Measurements from ENCODE around the gene SNX33.
"Not testable (repeated sequence)": the region's sequence is repeated elsewhere in the genome, so short reads cannot be mapped to it uniquely, and the experiment has no call there.

The SNX33 gene

DNA sequence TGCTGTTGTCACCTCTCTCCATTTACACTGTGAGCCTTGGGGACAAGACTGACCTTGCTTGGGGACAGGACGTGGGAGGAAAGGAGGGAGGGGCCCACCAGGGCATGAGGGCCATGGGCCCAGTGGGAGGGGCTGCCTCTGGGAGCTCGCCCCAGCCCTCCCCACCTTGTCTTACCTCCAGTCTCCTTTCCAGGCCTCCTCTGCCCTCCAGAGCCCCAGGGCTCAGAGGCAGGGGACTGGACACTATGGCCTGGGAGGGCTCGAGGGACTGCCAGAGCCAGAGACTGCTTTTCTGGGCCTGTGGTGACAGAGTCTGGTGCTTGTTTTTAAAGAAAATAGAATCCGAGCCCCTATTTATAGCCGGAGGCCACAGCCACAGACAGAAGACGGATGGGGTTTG is 54.7 kb downstream of the SNX33 start:
- no peak overlapping the region for H3K4me3 ChIP-seq (ENCODE audit: low read length)
- TF ChIP-seq, protein P1, sequence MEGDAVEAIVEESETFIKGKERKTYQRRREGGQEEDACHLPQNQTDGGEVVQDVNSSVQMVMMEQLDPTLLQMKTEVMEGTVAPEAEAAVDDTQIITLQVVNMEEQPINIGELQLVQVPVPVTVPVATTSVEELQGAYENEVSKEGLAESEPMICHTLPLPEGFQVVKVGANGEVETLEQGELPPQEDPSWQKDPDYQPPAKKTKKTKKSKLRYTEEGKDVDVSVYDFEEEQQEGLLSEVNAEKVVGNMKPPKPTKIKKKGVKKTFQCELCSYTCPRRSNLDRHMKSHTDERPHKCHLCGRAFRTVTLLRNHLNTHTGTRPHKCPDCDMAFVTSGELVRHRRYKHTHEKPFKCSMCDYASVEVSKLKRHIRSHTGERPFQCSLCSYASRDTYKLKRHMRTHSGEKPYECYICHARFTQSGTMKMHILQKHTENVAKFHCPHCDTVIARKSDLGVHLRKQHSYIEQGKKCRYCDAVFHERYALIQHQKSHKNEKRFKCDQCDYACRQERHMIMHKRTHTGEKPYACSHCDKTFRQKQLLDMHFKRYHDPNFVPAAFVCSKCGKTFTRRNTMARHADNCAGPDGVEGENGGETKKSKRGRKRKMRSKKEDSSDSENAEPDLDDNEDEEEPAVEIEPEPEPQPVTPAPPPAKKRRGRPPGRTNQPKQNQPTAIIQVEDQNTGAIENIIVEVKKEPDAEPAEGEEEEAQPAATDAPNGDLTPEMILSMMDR (conservative IDR thresholded peaks at IDR 0.05; ENCODE audit: low read depth, low read length): no peak
- DNase-seq (ENCODE audit: low read depth): no peak

DNA sequence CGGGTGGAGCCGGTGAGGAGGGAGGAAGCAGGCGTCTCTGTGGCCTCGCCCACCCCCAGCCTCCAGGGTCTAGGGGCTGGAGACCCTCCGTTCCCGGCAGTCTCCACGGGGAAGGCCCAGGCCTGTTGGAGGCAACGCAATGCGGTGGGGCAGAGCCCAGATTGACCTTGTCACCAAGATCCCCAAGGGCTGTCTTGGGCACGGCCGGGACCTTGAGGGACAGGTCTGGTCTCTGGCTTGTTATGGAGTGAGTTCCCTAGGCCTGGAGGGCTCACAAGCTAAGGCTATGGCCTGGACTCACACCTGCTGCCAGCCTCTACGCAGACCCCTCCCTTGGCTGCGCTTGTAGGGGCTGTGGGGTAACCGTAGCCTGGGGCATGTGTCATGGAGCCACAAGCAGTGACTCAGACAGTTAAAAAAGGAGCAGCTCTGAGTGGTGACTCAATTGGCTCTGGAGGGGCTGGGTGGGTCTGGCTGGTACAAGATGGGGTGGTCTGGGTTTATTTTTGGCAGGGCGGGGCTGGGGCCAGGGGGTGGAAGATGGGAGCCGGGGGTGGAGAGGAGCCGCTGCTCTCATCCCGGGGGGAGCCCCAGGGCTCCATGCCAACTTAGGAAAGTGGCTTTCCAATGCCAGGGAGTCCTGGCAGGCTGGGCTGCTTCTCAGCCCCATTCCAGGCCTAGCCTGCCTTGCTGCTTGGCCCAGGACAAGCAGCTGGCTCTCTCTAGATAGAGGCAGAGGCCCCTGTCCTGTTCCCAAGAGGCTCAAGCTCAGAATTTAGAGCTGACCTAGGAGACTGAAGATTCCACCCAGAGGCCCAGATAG is 55.9 kb downstream of the SNX33 start:
- not testable (repeated sequence) for H3K4me3 ChIP-seq (ENCODE audit: low read length); DNase-seq (ENCODE audit: low read depth)

DNA sequence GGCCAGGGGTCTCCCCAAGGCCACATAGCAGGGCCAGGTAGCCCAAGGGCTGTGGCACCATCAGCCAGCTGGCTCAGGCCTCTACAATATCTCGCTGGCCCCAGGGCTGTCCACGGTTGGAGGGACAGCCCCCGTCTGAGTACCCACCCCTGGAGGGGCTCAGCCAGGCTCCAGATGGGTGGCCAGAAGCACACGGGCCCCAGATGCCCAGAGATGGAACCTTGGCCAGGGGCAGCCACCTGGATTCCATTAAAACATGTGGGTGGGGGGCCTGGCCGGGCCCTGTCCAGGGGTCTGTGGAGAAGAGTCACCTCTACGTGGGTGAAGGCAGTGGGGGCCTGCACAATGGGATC is 56.5 kb downstream of the SNX33 start:
- H3K4me3 ChIP-seq (ENCODE audit: low read length): no peak overlapping the region
- TF ChIP-seq, protein P1 (conservative IDR thresholded peaks at IDR 0.05; ENCODE audit: low read depth, low read length): no peak
- no peak for DNase-seq (ENCODE audit: low read depth)

DNA sequence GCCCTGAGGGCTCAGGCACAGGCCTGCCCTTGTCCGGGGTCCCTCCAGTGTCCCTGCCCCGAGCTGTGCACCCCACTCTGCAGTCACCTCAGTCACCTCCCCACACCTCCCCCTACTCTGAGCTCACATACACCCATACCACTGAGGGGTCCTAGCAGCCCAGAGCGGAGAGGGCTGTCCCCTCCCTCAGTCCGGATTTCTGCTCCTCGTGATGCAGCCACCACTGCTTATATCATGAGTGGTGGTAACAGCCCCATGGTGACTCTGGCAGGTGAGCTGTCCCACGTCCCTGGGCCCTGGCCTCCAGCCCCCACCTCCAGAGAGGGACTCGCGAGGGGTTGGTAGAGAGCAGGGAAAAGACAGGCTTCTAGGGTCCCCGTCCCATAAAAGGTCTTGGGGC is 56.9 kb downstream of the SNX33 start:
- DNase-seq (ENCODE audit: low read depth): no peak

DNA sequence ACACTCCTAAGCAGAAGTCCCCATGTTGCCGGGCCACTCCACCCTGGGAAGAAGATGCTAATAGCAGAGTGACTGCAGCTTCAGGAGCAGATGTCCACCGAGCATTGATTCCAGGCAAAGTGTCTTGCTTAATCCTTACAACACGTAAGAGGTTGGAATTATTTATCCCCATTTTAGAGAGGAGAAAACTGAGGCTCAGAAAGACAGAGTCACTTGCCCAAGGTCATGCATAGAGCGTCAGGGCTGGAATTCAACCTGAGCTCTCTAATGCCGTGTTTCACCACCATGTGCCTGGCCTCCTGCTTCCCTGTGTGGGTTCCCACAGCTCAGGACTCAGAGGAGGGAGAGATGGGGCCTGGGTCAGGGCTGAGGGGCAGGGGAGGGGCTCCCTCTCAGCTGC is 57.7 kb downstream of the SNX33 start:
- H3K4me3 ChIP-seq (ENCODE audit: low read length); DNase-seq (ENCODE audit: low read depth): not testable (repeated sequence)

More for the DNA sequence above, 56.9 kb downstream of the SNX33 start:
- no peak overlapping the region for H3K4me3 ChIP-seq (ENCODE audit: low read length)
- TF ChIP-seq, protein P1 (conservative IDR thresholded peaks at IDR 0.05; ENCODE audit: low read depth, low read length): no peak

DNA sequence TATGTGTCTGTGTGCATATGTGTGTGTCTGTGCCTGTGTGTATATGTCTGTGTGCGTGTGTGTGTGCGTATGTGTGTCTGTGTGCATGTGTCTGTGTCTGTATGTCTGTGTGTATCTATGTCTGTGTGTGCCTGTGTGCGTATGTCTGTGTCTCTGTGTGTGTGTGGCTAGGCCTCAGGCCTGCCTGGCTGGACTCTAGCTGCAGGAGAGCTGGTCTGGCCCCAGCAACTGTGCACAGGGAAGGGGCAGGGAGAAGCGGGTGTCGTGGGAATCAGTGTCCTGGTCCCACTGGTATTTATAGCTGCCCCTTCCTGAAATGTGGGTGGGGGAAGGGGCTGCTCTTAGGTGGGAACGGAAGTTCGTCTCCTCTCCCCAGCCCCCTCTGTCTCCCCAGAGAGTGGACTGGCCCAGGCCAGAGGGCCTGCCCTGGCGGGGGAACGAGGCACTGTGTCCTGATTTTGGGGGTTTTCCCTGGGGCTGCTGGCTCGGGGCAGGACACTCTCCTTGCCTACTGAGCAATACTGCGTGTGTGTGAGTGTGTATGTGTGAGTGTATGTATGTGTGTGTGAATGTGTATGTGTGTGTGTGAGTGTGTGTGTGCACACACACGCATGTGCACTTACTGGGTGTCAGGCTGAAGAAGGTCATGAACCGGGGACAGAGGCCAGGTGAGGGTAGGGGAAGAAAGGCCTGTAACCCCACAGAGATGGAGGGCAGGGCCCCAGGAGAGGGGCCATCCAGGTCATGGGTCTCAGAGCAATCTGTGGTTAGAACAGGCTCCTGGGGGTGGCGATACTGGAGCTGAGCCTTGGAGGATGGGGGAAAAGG is 58.4 kb downstream of the SNX33 start:
- TF ChIP-seq, protein P1 (conservative IDR thresholded peaks at IDR 0.05; ENCODE audit: low read depth, low read length): no peak
- no peak overlapping the region for H3K4me3 ChIP-seq (ENCODE audit: low read length)
- no peak for DNase-seq (ENCODE audit: low read depth)

DNA sequence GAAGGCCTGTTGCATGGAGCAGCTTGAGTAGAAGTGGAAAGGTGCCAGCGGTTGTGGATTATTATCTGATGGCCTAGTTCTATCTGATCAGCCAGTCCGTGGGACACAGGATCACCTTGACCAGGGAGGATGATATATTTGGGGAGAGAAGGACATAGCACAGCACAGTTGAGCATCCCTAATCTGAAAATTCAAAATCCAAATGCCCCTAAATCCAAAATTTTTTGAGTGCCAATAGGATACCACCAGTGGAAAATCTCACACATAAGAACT is 58.9 kb downstream of the SNX33 start:
- TF ChIP-seq, protein P1 (conservative IDR thresholded peaks at IDR 0.05; ENCODE audit: low read depth, low read length): no peak
- no peak overlapping the region for H3K4me3 ChIP-seq (ENCODE audit: low read length)
- no peak for DNase-seq (ENCODE audit: low read depth)

DNA sequence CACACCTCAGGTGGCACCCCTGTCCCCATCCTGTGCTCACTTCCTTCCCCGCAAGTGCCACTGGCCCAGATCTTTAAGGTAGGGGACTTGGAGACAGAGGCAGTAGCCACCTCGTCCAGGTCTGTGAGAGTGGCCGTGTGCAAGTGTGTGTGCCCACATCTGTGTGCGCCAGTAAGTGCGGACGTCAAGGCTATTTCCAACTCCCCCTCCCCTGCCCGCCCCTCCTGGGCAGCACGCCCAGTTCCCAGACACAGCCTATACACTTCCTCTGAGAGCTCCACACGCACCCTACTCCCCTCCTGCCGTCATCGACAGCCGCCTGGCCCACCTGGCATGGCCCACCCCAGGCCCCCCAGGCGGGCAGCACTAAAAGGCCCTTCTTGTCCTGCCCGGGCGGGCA is 61.7 kb downstream of the SNX33 start:
- not testable (repeated sequence) for DNase-seq (ENCODE audit: low read depth); H3K4me3 ChIP-seq (ENCODE audit: low read length)

DNA sequence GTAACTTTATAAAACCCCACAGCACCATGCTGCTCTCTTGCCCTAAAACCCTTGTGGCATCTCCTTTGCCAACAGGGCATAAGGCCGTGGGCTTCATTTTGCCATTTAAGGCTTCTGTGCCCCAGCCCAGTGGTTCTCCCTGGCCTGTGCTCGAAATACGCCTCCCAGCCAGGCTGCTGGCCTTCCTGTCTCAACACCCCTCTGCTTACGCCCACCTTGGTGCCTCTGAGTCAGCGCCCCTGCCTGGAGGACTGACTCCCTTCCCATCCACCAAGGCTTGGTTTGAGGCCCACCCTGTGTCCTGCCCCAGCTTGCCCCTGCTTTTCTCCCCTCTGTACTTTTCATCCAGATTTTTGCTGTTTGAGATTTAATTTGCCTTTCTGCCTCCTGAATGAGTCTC is 63.2 kb downstream of the SNX33 start:
- not testable (repeated sequence) for DNase-seq (ENCODE audit: low read depth); H3K4me3 ChIP-seq (ENCODE audit: low read length)

DNA sequence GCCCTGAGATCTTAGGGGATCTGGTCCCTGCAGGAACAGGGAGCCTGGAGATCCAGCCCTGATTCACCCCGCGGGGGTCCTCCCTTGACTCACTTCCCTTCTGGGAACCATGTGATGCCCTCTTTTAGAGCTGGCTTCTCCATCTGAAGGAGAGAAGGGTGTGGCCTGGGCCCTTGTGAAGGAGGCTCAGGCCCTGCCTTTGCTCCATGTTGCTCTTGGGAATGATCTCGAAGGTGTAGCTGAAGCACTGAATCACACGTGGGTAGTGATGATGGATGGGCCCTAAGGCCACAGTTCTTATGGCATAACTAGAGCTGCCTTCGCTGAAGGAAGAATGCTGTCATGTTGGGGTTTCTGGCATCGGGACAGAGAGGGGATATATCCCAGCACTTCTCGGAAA is 63.8 kb downstream of the SNX33 start:
- not testable (repeated sequence) for DNase-seq (ENCODE audit: low read depth); H3K4me3 ChIP-seq (ENCODE audit: low read length)
